ENCODE results near the gene KRTAP9-1.

GRCh38 chr17:41178341-41178740, 11.3 kb upstream of the KRTAP9-1 start:
- TF ChIP-seq POLR2A (IDR thresholded peaks at IDR 0.05) (no peak), POLR2AphosphoS5 (IDR thresholded peaks at IDR 0.05) (no peak)

Measured in stomach (tissue), 4 donors.